Measurements from ENCODE around the gene RCOR2. TPM values are rescaled to one million over a fixed set of nuclear protein-coding genes. Genes with fewer than 3 reads are reported as not detected.

RCOR2 gene
- total and polyA plus RNA-seq, 7 experiments from 2014 or later = 0.07 TPM; not detected in 6

DNA sequence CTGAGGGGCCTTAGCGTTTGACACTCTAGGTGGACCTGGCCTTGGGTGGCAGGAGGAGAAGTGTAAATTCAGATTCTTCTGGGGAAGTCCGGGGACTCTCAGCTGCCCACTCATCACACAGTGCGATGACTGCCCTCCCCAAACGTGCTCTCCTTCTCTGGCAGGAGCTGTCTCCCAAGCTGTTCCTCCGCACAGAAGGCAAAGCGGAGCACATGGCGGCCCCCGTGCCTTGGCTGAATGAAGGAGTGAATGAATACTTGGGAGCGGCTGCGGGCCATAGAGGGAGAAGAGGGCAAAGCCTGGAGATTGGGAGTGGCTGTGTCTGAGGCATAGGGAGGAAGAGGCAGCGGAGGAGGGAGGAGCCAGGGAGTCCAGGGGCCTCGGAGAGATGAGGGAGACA lies 14.9 kb upstream of the RCOR2 start:
- H3K27me3 Mint-ChIP-seq = peaks cover 0 to 12% (median 0%) of the 10 kb centered on the region in 5 donors
- DNase-seq (no peak), ATAC-seq (no peak)
- H3K9me3 Mint-ChIP-seq = no peaks in the 10 kb centered on the region
- H3K27me3 ChIP-seq (ENCODE audit: control insufficient read depth in 2 of 2, insufficient read depth in 2 of 2, low read length in 2 of 2) = no peaks in the 10 kb centered on the region
- POLR2A ChIA-PET = no interaction called here
- H3K36me3 Mint-ChIP-seq = no peaks in the 10 kb centered on the region
- intact Hi-C loops (cut with micrococcal nuclease) = no loop called here
- no peaks in the 10 kb centered on the region for H3K36me3 ChIP-seq (ENCODE audit: control insufficient read depth in 2 of 3, insufficient read depth in 3 of 3, low read length in 3 of 3)
- no peaks in the 10 kb centered on the region for H3K4me1 ChIP-seq (ENCODE audit: control insufficient read depth in 2 of 2, insufficient read depth in 2 of 2, low read length in 2 of 2)
- CTCF ChIA-PET = interaction anchor here (0.9 kb wide), 1 partner anchor 14 kb away, joined by 3 read pairs; no protein-coding TSS in a partner anchor
- H3K27ac ChIP-seq (ENCODE audit: low read depth, low read length) = no peak overlapping the region
- H3K27ac Mint-ChIP-seq = no peak overlapping the region
- H3K4me3 ChIP-seq (ENCODE audit: low read length) = no peak overlapping the region
- H3K4me3 Mint-ChIP-seq = no peak overlapping the region
- H3K4me1 Mint-ChIP-seq = no peaks in the 10 kb centered on the region
- no peaks in the 10 kb centered on the region for H3K9me3 ChIP-seq (ENCODE audit: control insufficient read depth in 2 of 3, low read length in 3 of 3)

DNA sequence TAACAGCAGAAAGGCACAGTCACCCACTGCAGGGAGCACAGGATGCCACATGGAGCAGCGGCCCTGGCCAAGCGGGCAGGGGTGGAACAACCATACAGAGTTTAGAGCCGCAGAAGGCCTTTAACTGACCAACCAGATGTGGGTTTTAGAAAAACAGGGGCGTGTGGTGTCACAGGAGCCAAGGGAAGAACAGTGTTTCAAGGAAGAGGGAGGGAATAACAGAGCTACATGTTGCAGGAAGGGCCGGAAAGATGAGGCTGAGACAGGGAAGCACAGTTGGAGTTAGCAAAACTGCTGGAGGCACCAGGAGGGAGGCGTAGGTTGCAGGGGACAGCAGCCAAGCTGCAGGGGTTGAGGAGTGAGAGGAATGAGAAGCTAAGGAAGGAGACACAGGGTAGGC lies 14.1 kb upstream of the RCOR2 start:
- no peaks in the 10 kb centered on the region for H3K36me3 Mint-ChIP-seq
- CTCF ChIA-PET = interaction anchor here (0.9 kb wide), 1 partner anchor 15 kb away, joined by 3 read pairs; no protein-coding TSS in a partner anchor
- ATAC-seq (no peak), DNase-seq (no peak)
- H3K4me1 ChIP-seq (ENCODE audit: control insufficient read depth in 2 of 2, insufficient read depth in 2 of 2, low read length in 2 of 2) = no peaks in the 10 kb centered on the region
- H3K9me3 ChIP-seq (ENCODE audit: control insufficient read depth in 2 of 3, low read length in 3 of 3) = no peaks in the 10 kb centered on the region
- no peaks in the 10 kb centered on the region for H3K9me3 Mint-ChIP-seq
- peaks cover 0 to 16% (median 0%) of the 10 kb centered on the region in 5 donors for H3K27me3 Mint-ChIP-seq
- H3K36me3 ChIP-seq (ENCODE audit: control insufficient read depth in 2 of 3, insufficient read depth in 3 of 3, low read length in 3 of 3) = no peaks in the 10 kb centered on the region
- no peak overlapping the region for H3K4me3 ChIP-seq (ENCODE audit: low read length)
- POLR2A ChIA-PET = interaction anchor here (1.2 kb wide), 1 partner anchor 11 kb away, joined by 4 read pairs; no protein-coding TSS in a partner anchor
- H3K4me1 Mint-ChIP-seq = no peaks in the 10 kb centered on the region
- no peaks in the 10 kb centered on the region for H3K27me3 ChIP-seq (ENCODE audit: control insufficient read depth in 2 of 2, insufficient read depth in 2 of 2, low read length in 2 of 2)
- no peak overlapping the region for H3K4me3 Mint-ChIP-seq
- no peak overlapping the region for H3K27ac Mint-ChIP-seq
- intact Hi-C loops (cut with micrococcal nuclease) = no loop called here
- H3K27ac ChIP-seq (ENCODE audit: low read depth, low read length) = no peak overlapping the region

DNA sequence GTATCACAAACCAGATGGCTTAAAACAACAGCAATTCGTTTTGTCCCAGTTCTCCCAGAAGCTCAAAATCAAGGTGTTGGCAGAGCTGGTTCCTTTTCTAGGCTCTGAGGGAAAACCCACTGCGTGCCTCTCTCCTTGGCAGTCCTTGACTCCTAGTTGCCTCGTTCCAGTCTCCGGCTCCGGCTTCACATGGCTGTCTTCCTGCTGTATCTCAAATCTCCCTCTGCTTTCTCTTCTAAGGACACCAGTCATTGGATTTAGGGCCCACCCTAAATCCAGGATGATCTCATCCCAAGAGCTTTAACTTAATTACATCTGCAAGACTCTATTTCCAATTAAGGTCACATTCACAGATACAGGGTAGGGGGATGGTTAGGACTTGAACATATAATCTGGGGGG lies 12.7 kb upstream of the RCOR2 start:
- Mint-ChIP-seq H3K4me3 (no peak overlapping the region), H3K27me3 (peaks cover 0 to 20% (median 0%) of the 10 kb centered on the region in 5 donors), H3K36me3 (no peaks in the 10 kb centered on the region), H3K27ac (no peak overlapping the region), H3K9me3 (peaks cover 0 to 2% (median 0%) of the 10 kb centered on the region in 11 donors), H3K4me1 (no peaks in the 10 kb centered on the region)
- DNase-seq (no peak), ATAC-seq (no peak)
- no peaks in the 10 kb centered on the region for H3K27me3 ChIP-seq (ENCODE audit: control insufficient read depth in 2 of 2, insufficient read depth in 2 of 2, low read length in 2 of 2)
- no peaks in the 10 kb centered on the region for H3K4me1 ChIP-seq (ENCODE audit: control insufficient read depth in 2 of 2, insufficient read depth in 2 of 2, low read length in 2 of 2)
- no peaks in the 10 kb centered on the region for H3K36me3 ChIP-seq (ENCODE audit: control insufficient read depth in 2 of 3, insufficient read depth in 3 of 3, low read length in 3 of 3)
- no peaks in the 10 kb centered on the region for H3K9me3 ChIP-seq (ENCODE audit: control insufficient read depth in 2 of 3, low read length in 3 of 3)
- ChIA-PET POLR2A (interaction anchor here (0.6 to 1.1 kb wide), 2 partner anchors 18 to 63 kb away, joined by 4 to 5 read pairs; no protein-coding TSS in a partner anchor), CTCF (no interaction called here)
- H3K27ac ChIP-seq (ENCODE audit: low read depth, low read length) = no peak overlapping the region
- intact Hi-C loops (cut with micrococcal nuclease) = no loop called here
- no peak overlapping the region for H3K4me3 ChIP-seq (ENCODE audit: low read length)

DNA sequence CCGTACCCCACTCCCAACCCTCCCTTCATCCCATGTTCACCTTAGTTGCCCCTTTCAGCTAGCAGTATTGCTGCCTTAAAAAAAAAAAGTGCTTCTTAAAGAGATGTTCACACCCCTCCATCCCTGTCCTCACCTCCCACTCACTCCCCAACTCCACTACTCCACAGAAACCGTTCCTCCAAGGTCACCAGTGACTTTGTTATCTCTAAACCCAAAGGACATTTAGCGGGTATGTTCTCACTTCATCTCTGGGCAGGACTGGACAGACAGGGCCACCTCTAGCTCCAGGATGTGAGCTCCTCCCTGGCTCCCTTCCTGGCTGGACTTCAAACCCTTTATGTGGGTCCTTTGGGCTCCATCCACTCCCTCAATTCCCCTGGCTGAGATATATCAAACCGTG lies 6.4 kb upstream of the RCOR2 start:
- CTCF ChIA-PET = no interaction called here
- Mint-ChIP-seq H3K36me3 (no peaks in the 10 kb centered on the region), H3K9me3 (peaks cover 0 to 2% (median 0%) of the 10 kb centered on the region in 11 donors), H3K27ac (no peak overlapping the region), H3K4me1 (peaks cover 0 to 8% (median 7%) of the 10 kb centered on the region in 7 donors), H3K4me3 (no peak overlapping the region), H3K27me3 (peaks cover 0 to 46% (median 0%) of the 10 kb centered on the region in 5 donors)
- intact Hi-C loops (cut with micrococcal nuclease) = no loop called here
- DNase-seq (no peak), ATAC-seq (no peak)
- H3K4me1 ChIP-seq (ENCODE audit: control insufficient read depth in 2 of 2, insufficient read depth in 2 of 2, low read length in 2 of 2) = no peaks in the 10 kb centered on the region
- H3K36me3 ChIP-seq (ENCODE audit: control insufficient read depth in 2 of 3, insufficient read depth in 3 of 3, low read length in 3 of 3) = no peaks in the 10 kb centered on the region
- no peak overlapping the region for H3K4me3 ChIP-seq (ENCODE audit: low read length)
- no peaks in the 10 kb centered on the region for H3K9me3 ChIP-seq (ENCODE audit: control insufficient read depth in 2 of 3, low read length in 3 of 3)
- no peak overlapping the region for H3K27ac ChIP-seq (ENCODE audit: low read depth, low read length)
- POLR2A ChIA-PET = interaction anchor here (0.6 kb wide), 1 partner anchor 81 kb away, joined by 3 read pairs; no protein-coding TSS in a partner anchor
- no peaks in the 10 kb centered on the region for H3K27me3 ChIP-seq (ENCODE audit: control insufficient read depth in 2 of 2, insufficient read depth in 2 of 2, low read length in 2 of 2)

DNA sequence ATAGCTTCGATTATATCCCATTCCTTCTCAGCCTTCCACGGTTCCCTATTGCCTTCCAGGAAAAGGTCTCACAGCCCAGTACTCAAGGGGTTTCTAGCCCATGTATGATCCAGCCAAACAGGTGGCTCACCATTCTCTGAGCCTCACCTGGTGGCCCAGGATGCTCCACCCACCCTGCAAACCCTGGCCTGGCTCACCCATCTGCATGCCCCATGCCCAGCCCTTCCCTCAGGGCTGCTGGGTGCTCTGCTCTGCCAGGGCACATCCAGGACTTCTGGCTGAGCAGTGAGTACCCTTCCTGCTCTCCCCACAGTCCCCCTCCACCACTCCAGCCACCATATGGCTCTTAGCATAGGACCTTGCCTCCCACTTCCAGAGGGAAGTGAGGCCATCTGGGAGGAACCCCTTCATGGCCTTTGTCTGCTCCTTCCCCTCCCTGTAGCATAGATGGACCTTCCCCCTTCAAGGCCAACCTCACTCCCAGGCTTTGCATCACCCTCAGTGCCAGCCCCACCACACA lies 5.8 kb upstream of the RCOR2 start:
- Histone ChIP-seq H3K4me3 (ENCODE audit: low read length) (no peak overlapping the region), H3K36me3 (ENCODE audit: control insufficient read depth in 2 of 3, insufficient read depth in 3 of 3, low read length in 3 of 3) (no peaks in the 10 kb centered on the region), H3K4me1 (ENCODE audit: control insufficient read depth in 2 of 2, insufficient read depth in 2 of 2, low read length in 2 of 2) (peaks cover 0 to under 1% of the 10 kb centered on the region in 2 donors), H3K27me3 (ENCODE audit: control insufficient read depth in 2 of 2, insufficient read depth in 2 of 2, low read length in 2 of 2) (no peaks in the 10 kb centered on the region), H3K9me3 (ENCODE audit: control insufficient read depth in 2 of 3, low read length in 3 of 3) (no peaks in the 10 kb centered on the region), H3K27ac (ENCODE audit: low read depth, low read length) (no peak overlapping the region)
- Mint-ChIP-seq H3K4me3 (no peak overlapping the region), H3K36me3 (no peaks in the 10 kb centered on the region), H3K4me1 (peaks cover 0 to 8% (median 7%) of the 10 kb centered on the region in 7 donors), H3K27me3 (peaks cover 0 to 45% (median 0%) of the 10 kb centered on the region in 5 donors), H3K27ac (peak overlapping the region in 3 of 9 donors; percentile 7 to 45 (median 33)), H3K9me3 (peaks cover 0 to 2% (median 0%) of the 10 kb centered on the region in 11 donors)
- DNase-seq = no peak
- intact Hi-C loops (cut with micrococcal nuclease) = no loop called here
- ChIA-PET CTCF (no interaction called here), POLR2A (no interaction called here)
- no peak for ATAC-seq

DNA sequence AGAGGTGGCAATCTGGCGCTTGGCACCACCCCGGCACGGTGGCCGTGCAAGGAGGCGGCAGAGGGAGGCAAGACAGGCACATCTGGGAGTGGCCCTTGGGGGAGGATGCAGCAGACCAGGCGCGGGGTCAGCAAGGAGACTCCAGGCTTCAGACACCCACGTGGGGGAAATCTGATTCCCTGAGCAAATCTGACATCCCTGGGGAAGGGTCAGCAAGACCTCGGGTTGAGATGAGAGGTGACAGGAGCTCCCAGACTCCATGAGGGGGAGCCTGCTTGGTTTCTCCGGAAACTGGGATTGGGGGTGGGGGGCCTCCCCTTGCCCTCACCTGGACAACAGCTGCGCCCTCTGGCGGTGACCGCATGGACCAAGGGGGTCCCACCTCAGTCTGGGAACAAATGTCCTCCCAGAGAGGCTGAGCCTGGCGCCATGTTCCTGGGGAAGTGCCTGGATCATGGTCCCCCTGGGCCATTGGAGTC lies 4.0 kb upstream of the RCOR2 start:
- ChIA-PET CTCF (interaction anchor here (0.6 to 2.5 kb wide), 5 partner anchors 19 to 87 kb away, joined by 3 to 26 read pairs (median 3); partner anchors contain the start of gene MARK2), POLR2A (interaction anchor here (0.5 to 1.5 kb wide), 2 partner anchors 10 to 64 kb away, joined by 3 to 4 read pairs; no protein-coding TSS in a partner anchor)
- Histone ChIP-seq H3K9me3 (ENCODE audit: control insufficient read depth in 2 of 3, low read length in 3 of 3) (no peaks in the 10 kb centered on the region), H3K27ac (ENCODE audit: low read depth, low read length) (no peak overlapping the region), H3K4me1 (ENCODE audit: control insufficient read depth in 2 of 2, insufficient read depth in 2 of 2, low read length in 2 of 2) (peaks cover 4 to 9% of the 10 kb centered on the region in 2 donors), H3K4me3 (ENCODE audit: low read length) (no peak overlapping the region), H3K36me3 (ENCODE audit: control insufficient read depth in 2 of 3, insufficient read depth in 3 of 3, low read length in 3 of 3) (no peaks in the 10 kb centered on the region), H3K27me3 (ENCODE audit: control insufficient read depth in 2 of 2, insufficient read depth in 2 of 2, low read length in 2 of 2) (no peaks in the 10 kb centered on the region)
- Mint-ChIP-seq H3K36me3 (no peaks in the 10 kb centered on the region), H3K27me3 (peaks cover 0 to 43% (median 0%) of the 10 kb centered on the region in 5 donors), H3K9me3 (peaks cover 0 to 2% (median 0%) of the 10 kb centered on the region in 11 donors), H3K4me3 (no peak overlapping the region), H3K27ac (no peak overlapping the region), H3K4me1 (peaks cover 0 to 15% (median 11%) of the 10 kb centered on the region in 7 donors)
- intact Hi-C loops (cut with micrococcal nuclease) = loop anchor here in 1 of 2 donors (1.0 kb wide), 1 partner anchor 84 kb away; no protein-coding TSS in a partner anchor
- DNase-seq (peak in 1 of 9 donors; percentile 38), ATAC-seq (no peak)
